ENCODE measurements around the gene HP. TPM values are rescaled to one million over a fixed set of nuclear protein-coding genes. Genes with fewer than 3 reads are reported as not detected.

Gene HP
- total RNA-seq, 4 donors from 2014 or later, result 1.1 to 6.1 (median 1.3) TPM; not detected in 1

Other genes with a start within 250 kb of the HP start
- 10 to 100 TPM; 45.9 to 56.9 (median 51.5) TPM for gene AP1G1, start 245.7 kb upstream of the HP start, total RNA-seq
- 10 to 100 TPM; 32.8 to 54.6 (median 42.9) TPM for gene ATXN1L, start 208.5 kb upstream of the HP start, total RNA-seq
- gene ZNF821, start 170.3 kb upstream of the HP start, total RNA-seq, result 1 to 10 TPM; 2.1 to 6.5 (median 5.9) TPM
- gene IST1, start 159.0 kb upstream of the HP start, total RNA-seq, result 100 to 1,000 TPM; 132 to 186 (median 166) TPM
- gene PKD1L3, start 54.1 kb upstream of the HP start, total RNA-seq, result under 1 TPM in 3 of 4 donors, not detected in 1; 0.06 to 0.42 (median 0.17) TPM
- gene DHODH, start 45.8 kb upstream of the HP start, total RNA-seq, result 1 to 10 TPM; 3.3 to 6.8 (median 4.7) TPM
- under 1 TPM in 3 of 4 donors, not detected in 1; 0.57 to 0.71 (median 0.66) TPM for gene HPR, start 8.7 kb downstream of the HP start, total RNA-seq
- gene TXNL4B, start 39.1 kb downstream of the HP start, total RNA-seq, result 1 to 10 TPM; 4.6 to 7.5 (median 6.4) TPM
- 10 to 100 TPM; 59.0 to 70.2 (median 62.8) TPM for gene DHX38, start 39.3 kb downstream of the HP start, total RNA-seq
- under 1 TPM in 1 of 4 donors, not detected in 3; 0.50 TPM for gene PMFBP1, start 117.7 kb downstream of the HP start, total RNA-seq

Data from esophagus muscularis mucosa (tissue), 4 donors.